Measurements from ENCODE around the gene DLG1. TPM values are rescaled to one million over a fixed set of nuclear protein-coding genes. Genes with fewer than 3 reads are reported as not detected.
"Not testable (repeated sequence)": the region's sequence is repeated elsewhere in the genome, so short reads cannot be mapped to it uniquely, and the experiment has no call there.

DLG1 gene
- total and polyA plus RNA-seq, 5 donors: 14.6 to 55.0 (median 53.0) TPM

DNA sequence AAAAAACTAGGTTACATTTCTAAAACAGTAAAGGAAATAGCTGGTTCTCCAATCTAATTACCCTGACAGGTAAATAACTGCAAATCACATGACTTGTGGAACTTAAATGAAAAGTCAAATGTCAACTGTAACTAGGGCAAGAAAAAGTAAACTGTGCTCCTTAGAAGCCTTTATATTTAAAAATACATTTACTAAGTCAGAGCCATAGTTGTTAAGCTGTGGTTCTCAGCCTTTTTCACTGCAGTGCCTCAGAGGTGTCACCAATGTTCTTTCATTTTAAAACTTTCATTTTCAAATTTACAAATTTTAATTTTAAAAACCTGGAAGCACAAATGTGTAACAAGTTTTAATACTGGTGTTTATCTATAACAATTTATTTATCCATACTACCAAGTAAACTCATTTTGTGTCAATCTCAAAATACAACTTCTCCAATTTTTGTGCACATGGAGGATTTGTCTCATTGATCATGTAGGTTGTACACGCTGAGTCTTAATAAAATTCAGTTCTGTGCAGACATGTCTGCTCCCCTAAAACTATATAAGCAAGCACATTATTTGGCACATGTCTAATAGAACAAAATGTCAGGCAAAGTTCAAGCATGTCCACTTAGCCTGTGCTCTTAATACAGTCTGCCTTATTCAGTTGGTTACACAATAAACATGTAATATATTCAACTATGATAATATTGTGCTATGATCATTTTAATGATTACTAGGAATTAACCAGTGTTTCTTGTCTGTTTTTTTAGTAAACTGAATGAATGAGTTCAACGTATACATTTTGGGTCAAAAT is 70.4 kb downstream of the DLG1 start:
- intact Hi-C loops (cut with DNase I): loop anchor here in 1 of 4 donors (10.0 kb wide), 1 partner anchor 287 kb away; no protein-coding TSS in a partner anchor

DNA sequence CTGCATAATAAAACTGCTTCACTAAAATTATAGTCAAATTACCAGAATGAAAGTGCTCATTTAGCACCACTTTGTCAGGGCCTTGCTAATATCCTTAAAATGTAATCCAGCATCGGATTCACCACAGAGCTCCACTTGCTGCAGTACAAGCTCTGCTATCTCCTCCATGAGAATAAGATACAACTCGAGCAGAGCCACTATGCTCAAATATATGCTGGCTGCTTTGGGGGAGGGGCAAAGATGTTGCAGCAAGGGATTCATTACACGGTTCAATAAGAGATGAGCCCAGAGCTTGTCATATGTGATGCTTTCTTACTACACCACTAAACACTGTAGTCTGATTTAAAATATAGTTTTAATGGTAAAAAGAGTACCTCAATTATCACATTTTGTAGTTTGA is 72.2 kb downstream of the DLG1 start:
- Histone ChIP-seq H3K9me3 (ENCODE audit: control insufficient read depth, low read length) (no peaks in the 10 kb centered on the region), H3K27me3 (ENCODE audit: control insufficient read depth, insufficient read depth) (no peaks in the 10 kb centered on the region), H3K4me1 (ENCODE audit: control insufficient read depth, insufficient read depth, low read length) (peaks cover 5% of the 10 kb centered on the region), H3K27ac (ENCODE audit: low read length) (no peak overlapping the region), H3K4me3 (ENCODE audit: low read length) (no peak overlapping the region)
- intact Hi-C loops (cut with DNase I): loop anchor here in 1 of 4 donors (10.0 kb wide), 1 partner anchor 289 kb away; no protein-coding TSS in a partner anchor
- DNase-seq (no peak), ATAC-seq (no peak)
- WGBS: 43% methylated on average over 3 of the region's 3 CpGs

More for the DNA sequence above, 70.4 kb downstream of the DLG1 start:
- Histone ChIP-seq H3K27ac (ENCODE audit: low read length) (no peak overlapping the region), H3K27me3 (ENCODE audit: control insufficient read depth, insufficient read depth) (no peaks in the 10 kb centered on the region), H3K4me1 (ENCODE audit: control insufficient read depth, insufficient read depth, low read length) (peaks cover 3% of the 10 kb centered on the region), H3K9me3 (ENCODE audit: control insufficient read depth, low read length) (no peaks in the 10 kb centered on the region), H3K4me3 (ENCODE audit: low read length) (no peak overlapping the region)
- ATAC-seq: peak in 1 of 2 donors; percentile 36
- DNase-seq: no peak
- 92% methylated on average over 2 of the region's 2 CpGs for WGBS

DNA sequence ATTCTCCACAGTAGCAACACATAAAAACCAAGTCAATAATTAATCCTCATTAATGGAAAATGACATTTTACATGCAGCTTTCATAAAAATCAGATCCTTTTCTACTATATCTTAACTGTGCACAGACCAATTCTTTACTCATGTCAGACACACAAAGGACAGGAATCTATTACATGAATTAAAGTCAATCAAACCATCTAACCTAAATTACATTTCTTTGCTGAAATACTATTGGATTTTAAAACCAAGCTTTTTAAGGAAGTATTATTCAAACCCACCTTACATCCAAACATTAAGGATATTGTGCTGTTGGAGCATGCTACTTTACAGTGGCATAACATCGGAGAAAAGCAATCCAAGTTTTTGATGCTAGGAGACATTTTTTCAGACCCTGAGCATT is 72.8 kb downstream of the DLG1 start:
- Histone ChIP-seq H3K27ac (ENCODE audit: low read length) (no peak overlapping the region), H3K4me3 (ENCODE audit: low read length) (no peak overlapping the region), H3K4me1 (ENCODE audit: control insufficient read depth, insufficient read depth, low read length) (peaks cover 5% of the 10 kb centered on the region), H3K27me3 (ENCODE audit: control insufficient read depth, insufficient read depth) (no peaks in the 10 kb centered on the region), H3K9me3 (ENCODE audit: control insufficient read depth, low read length) (no peaks in the 10 kb centered on the region)
- ATAC-seq (no peak), DNase-seq (no peak)
- intact Hi-C loops (cut with DNase I): loop anchor here in 1 of 4 donors (10.0 kb wide), 1 partner anchor 289 kb away; no protein-coding TSS in a partner anchor
- WGBS: 78% methylated on average over 1 of the region's 1 CpG

DNA sequence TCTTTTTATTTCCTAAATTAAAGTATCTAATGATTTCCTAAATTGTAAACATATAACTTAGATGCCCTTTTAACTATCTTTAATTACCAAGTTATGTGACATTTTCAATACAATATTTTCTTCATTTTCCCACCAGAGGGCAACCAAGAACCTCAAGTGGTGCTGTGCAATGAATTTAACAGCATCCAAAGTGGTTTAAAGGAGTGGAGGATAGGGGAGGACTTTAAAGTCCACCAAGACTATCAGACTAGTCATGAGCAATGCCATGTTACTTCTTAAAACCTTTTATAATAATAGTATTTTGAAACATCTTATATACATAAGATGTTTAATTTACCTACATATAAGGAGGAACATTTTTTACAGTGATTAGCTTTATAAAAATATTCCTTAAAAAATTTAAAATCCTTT is 74.4 kb downstream of the DLG1 start:
- Histone ChIP-seq H3K4me1 (ENCODE audit: control insufficient read depth, insufficient read depth, low read length) (peaks cover 4% of the 10 kb centered on the region), H3K27me3 (ENCODE audit: control insufficient read depth, insufficient read depth) (no peaks in the 10 kb centered on the region), H3K4me3 (ENCODE audit: low read length) (no peak overlapping the region), H3K27ac (ENCODE audit: low read length) (no peak overlapping the region), H3K9me3 (ENCODE audit: control insufficient read depth, low read length) (no peaks in the 10 kb centered on the region)
- DNase-seq (no peak), ATAC-seq (peak; percentile 47 to 48)
- intact Hi-C loops (cut with DNase I): loop anchor here in 2 of 4 donors (5.0 to 10.0 kb wide), 2 partner anchors 283 to 291 kb away; no protein-coding TSS in a partner anchor

DNA sequence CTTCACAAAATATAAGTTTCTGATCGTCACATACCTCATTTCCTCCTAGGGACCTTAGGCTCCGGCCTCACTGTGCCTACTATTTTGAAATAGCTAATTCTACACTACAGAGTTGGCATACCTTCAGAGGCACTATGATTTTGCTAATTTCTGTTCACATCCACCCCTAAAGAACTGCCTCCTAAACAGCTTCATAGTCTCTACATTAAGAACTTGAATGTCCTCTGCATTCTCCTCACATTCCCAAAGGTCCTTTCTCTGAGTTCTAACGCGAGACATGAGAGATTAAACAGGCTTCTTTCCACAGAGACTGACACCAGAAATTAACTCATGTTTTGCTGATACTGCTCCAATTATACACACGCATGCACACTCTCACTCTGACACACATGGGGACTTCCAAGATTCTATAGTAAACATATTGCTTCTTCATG is 75.5 kb downstream of the DLG1 start:
- ATAC-seq: peak; percentile 41 to 59
- DNase-seq: no peak
- H3K4me3 ChIP-seq (ENCODE audit: low read length): no peak overlapping the region
- H3K27ac ChIP-seq (ENCODE audit: low read length): no peak overlapping the region
- H3K27me3 ChIP-seq (ENCODE audit: control insufficient read depth, insufficient read depth): no peaks in the 10 kb centered on the region
- no peaks in the 10 kb centered on the region for H3K9me3 ChIP-seq (ENCODE audit: control insufficient read depth, low read length)
- intact Hi-C loops (cut with DNase I): loop anchor here in 2 of 4 donors (5.0 to 10.0 kb wide), 2 partner anchors 284 to 292 kb away; no protein-coding TSS in a partner anchor
- peaks cover 3% of the 10 kb centered on the region for H3K4me1 ChIP-seq (ENCODE audit: control insufficient read depth, insufficient read depth, low read length)
- 30% methylated on average over 5 of the region's 5 CpGs for WGBS

DNA sequence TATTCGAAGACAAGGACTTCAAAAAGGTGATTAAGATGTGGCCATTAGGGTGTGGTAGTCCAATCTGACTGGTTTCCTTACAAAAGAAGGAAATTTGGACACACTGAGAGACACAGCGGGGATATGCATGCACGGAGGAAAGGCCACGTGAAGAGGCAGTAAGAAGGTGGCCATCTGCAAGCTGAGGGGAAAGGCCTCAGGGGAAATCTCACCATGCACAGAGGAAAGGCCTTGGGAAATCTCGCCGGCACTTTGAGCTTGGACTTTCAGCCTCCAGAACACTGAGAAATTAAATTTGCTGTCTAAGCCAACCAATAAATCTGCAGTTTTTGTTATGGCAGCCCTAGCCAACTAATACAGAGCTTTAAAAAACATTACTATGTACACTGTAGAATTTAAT is 78.8 kb downstream of the DLG1 start:
- ATAC-seq (no peak), DNase-seq (no peak)
- whole genome bisulfite sequencing: 94% methylated on average over 6 of the region's 6 CpGs
- Histone ChIP-seq H3K9me3 (ENCODE audit: control insufficient read depth, low read length) (no peaks in the 10 kb centered on the region), H3K4me1 (ENCODE audit: control insufficient read depth, insufficient read depth, low read length) (peaks cover 5% of the 10 kb centered on the region), H3K27ac (ENCODE audit: low read length) (no peak overlapping the region), H3K4me3 (ENCODE audit: low read length) (no peak overlapping the region), H3K27me3 (ENCODE audit: control insufficient read depth, insufficient read depth) (no peaks in the 10 kb centered on the region)
- intact Hi-C loops (cut with DNase I): loop anchor here in 2 of 4 donors (5.0 to 10.0 kb wide), 2 partner anchors 288 to 295 kb away; no protein-coding TSS in a partner anchor

DNA sequence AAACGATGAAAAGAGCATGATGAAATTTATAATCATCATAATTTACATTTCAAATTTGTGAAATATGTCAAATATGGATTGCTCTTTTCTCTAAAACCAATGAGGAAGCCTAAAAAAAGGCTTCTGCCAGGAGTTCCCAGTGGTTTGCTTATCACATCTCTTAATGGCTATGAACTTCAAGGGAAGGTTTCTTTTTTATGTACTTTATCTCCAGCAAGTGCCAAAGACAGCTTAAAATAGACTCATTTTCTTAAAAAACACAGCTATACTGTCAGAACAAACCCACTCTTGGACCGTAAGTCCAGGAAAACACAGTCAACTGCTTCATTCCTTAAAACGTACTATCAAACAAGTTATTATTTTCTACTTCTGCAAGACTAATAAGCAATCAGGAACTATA is 80.2 kb downstream of the DLG1 start:
- Histone ChIP-seq H3K27me3 (ENCODE audit: control insufficient read depth, insufficient read depth) (no peaks in the 10 kb centered on the region), H3K27ac (ENCODE audit: low read length) (no peak overlapping the region), H3K9me3 (ENCODE audit: control insufficient read depth, low read length) (no peaks in the 10 kb centered on the region), H3K4me3 (ENCODE audit: low read length) (no peak overlapping the region), H3K4me1 (ENCODE audit: control insufficient read depth, insufficient read depth, low read length) (peaks cover 5% of the 10 kb centered on the region)
- no peak for ATAC-seq
- WGBS: 49% methylated on average over 3 of the region's 3 CpGs
- DNase-seq: no peak
- intact Hi-C loops (cut with DNase I): no loop called here

DNA sequence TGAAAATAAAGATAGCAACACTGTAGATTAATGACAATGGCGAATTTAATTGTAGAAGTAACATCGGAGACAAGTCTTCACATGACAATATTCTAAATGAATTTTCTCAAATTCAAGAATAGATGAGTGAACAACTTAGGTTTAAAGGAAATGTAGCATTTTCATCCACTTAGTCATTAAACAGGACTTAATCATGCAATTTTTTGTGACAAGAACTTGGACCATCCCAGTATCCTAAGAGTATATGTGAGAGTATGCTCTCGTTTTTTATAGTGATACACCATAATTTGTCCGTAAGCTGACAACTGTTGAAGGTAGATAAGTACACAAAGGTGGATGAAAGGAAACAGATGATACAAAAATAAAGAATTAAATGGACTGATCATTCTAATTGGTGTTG is 81.5 kb downstream of the DLG1 start:
- intact Hi-C loops (cut with DNase I): no loop called here
- Histone ChIP-seq H3K4me1 (ENCODE audit: control insufficient read depth, insufficient read depth, low read length) (peaks cover 4% of the 10 kb centered on the region), H3K27me3 (ENCODE audit: control insufficient read depth, insufficient read depth) (no peaks in the 10 kb centered on the region), H3K4me3 (ENCODE audit: low read length) (no peak overlapping the region), H3K9me3 (ENCODE audit: control insufficient read depth, low read length) (no peaks in the 10 kb centered on the region), H3K27ac (ENCODE audit: low read length) (no peak overlapping the region)
- DNase-seq: no peak
- no peak for ATAC-seq
- WGBS: 92% methylated on average over 4 of the region's 4 CpGs

DNA sequence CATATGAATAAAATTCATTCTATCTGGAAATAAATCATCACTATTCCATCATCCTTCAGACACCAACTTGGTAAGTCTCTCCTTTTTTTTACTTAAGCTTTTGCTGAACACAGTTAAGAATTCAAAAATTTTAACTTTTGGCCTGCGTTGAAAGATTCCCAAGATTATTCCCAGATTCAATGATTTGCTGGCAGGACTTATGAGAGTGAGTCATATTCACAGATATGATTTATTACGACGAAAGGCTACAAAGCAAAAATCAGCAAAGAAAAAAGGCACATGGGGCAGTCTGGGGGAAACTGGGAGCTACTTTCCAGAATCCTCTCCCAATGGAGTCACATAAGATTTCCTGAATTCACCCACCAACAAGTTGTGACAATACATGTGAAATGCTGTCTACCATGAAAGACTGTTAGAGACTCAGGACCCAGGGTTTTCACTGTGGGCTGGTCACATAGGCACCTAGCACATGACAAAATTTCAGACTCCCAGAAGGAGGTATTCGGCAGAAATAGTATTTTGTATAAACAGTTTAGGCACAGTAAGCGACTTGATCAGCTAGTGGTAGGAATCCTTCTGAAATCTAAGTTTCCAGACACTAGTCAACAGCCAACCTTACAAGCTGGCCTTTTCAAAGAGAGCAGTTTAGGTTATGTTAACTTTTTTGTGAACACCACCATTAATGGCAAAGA is 82.1 kb downstream of the DLG1 start:
- ATAC-seq: peak; percentile 11 to 18
- no peak overlapping the region for H3K27ac ChIP-seq (ENCODE audit: low read length)

DNA sequence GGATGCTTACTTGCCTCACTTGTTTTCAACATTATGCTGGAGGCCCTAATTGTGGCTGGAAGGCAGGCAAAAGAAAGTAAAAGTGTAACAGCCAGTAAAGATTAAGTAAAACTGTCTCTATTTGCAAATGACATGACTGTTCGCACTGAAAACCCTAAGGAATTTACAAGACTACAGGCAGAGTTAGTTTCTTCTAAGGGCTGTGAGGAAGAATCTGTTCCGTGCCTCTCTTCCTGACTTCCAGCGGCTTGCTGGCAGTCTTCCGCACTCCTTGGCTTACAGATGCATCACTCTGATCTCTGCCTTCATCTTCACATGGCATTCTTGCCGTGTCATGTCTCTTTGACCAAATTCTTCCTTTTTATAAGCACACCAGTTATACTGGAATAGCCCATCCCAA is 86.1 kb downstream of the DLG1 start:
- 93% methylated on average over 5 of the region's 5 CpGs for WGBS
- no peak for DNase-seq
- Histone ChIP-seq H3K4me1 (ENCODE audit: control insufficient read depth, insufficient read depth, low read length) (peaks cover 4% of the 10 kb centered on the region), H3K4me3 (ENCODE audit: low read length) (no peak overlapping the region), H3K27me3 (ENCODE audit: control insufficient read depth, insufficient read depth) (no peaks in the 10 kb centered on the region), H3K9me3 (ENCODE audit: control insufficient read depth, low read length) (no peaks in the 10 kb centered on the region), H3K27ac (ENCODE audit: low read length) (no peak overlapping the region)
- intact Hi-C loops (cut with DNase I): no loop called here
- no peak for ATAC-seq

More for the DNA sequence above, 82.1 kb downstream of the DLG1 start:
- Histone ChIP-seq H3K9me3 (ENCODE audit: control insufficient read depth, low read length) (no peaks in the 10 kb centered on the region), H3K4me1 (ENCODE audit: control insufficient read depth, insufficient read depth, low read length) (peaks cover 4% of the 10 kb centered on the region), H3K27me3 (ENCODE audit: control insufficient read depth, insufficient read depth) (no peaks in the 10 kb centered on the region), H3K4me3 (ENCODE audit: low read length) (no peak overlapping the region)
- 59% methylated on average over 5 of the region's 5 CpGs for WGBS
- no peak for DNase-seq
- intact Hi-C loops (cut with DNase I): no loop called here

DNA sequence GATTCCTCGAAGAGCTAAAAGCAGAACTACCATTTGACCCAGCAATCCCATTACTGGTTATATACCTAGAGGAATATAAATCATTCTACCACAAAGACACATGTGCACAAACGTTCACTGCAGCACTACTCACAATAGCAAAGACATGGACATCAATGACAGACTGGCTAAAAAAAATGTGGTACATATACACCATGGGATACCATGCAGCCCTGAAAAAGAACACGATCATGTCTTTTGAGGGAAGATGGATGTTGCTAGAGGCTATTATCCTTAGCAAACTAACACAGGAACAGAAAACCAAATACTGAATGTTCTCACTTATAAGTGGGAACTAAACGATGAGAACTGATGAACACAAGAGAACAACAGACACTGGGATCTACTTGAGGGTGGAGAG is 86.7 kb downstream of the DLG1 start:
- H3K4me3 ChIP-seq (ENCODE audit: low read length); ATAC-seq; H3K27ac ChIP-seq (ENCODE audit: low read length); H3K9me3 ChIP-seq (ENCODE audit: control insufficient read depth, low read length); DNase-seq; H3K4me1 ChIP-seq (ENCODE audit: control insufficient read depth, insufficient read depth, low read length); intact Hi-C loops (cut with DNase I); H3K27me3 ChIP-seq (ENCODE audit: control insufficient read depth, insufficient read depth): not testable (repeated sequence)
- 98% methylated on average over 4 of the region's 4 CpGs for WGBS
